Thyroid gland (tissue), 4 donors: ENCODE measurements around the gene ST6GALNAC3.

Source experiments
- CTCF ChIP-seq, 6 experiments: fragments of 200-600 bp in 3 of 6; fragments of 450-650 bp in 3 of 6; sonication (generic) in 3 of 6; IDR thresholded peaks; one replicate each; pipeline ENCODE4 v1.5.1; 2016 to 2019; ENCODE audit warnings: antibody characterized with exemption in 6 of 6, mild to moderate bottlenecking in 2 of 6, inconsistent platforms in 1 of 6, moderate library complexity in 1 of 6
- POLR2A ChIP-seq, 2 donors: fragments of 450-650 bp; IDR thresholded peaks; one replicate each; pipeline ENCODE4 v1.6.1; 2017; ENCODE audit warnings: antibody characterized with exemption in 2 of 2, mild to moderate bottlenecking in 2 of 2, moderate library complexity in 1 of 2

DNA sequence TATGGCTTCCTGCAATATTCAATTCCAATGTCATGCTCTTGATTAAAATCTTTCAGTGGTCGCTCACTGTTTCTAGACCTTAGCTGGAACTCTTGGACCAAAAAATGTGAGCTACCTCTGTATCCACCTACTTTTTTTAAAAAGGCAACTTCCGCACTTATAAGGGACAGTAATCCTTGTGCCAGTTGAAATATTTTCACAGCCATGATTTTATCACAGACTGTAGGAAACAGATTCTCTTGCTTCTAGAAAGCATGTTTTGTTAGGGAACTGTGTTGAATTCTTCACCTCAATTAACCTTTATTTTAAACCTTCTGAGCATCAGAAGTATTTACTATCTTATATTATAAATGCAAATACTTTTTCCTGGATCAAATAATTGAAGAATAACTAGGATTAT is 496.7 kb downstream of the ST6GALNAC3 start:
- TF ChIP-seq CTCF (IDR thresholded peaks at IDR 0.05) (no peak), POLR2A (IDR thresholded peaks at IDR 0.05) (no peak)
